ENCODE measurements around the gene PFKP.

PFKP gene

GRCh38 chr10:3116508-3117100 is 49.3 kb downstream of the PFKP start:
- DNase-seq (ENCODE audit: low spot score), result no peak

GRCh38 chr10:3117486-3117885 is 50.1 kb downstream of the PFKP start:
- DNase-seq (ENCODE audit: low spot score), result no peak

- DNase-seq (ENCODE audit: low spot score), result no peak
Observed at GRCh38 chr10:3118641-3119091, 51.3 kb downstream of the PFKP start.

- DNase-seq (ENCODE audit: low spot score), result no peak
Observed at GRCh38 chr10:3119796-3120459, 52.6 kb downstream of the PFKP start.

GRCh38 chr10:3122034-3122433 is 54.7 kb downstream of the PFKP start:
- no peak for DNase-seq (ENCODE audit: low spot score)

- DNase-seq (ENCODE audit: low spot score), result no peak
Observed at GRCh38 chr10:3122486-3123205, 55.3 kb downstream of the PFKP start.

- no peak for DNase-seq (ENCODE audit: low spot score)
Observed at GRCh38 chr10:3123571-3124411, 56.4 kb downstream of the PFKP start.

GRCh38 chr10:3124412-3125175 is 57.2 kb downstream of the PFKP start:
- DNase-seq (ENCODE audit: low spot score), result no peak

- DNase-seq (ENCODE audit: low spot score), result no peak
Observed at GRCh38 chr10:3125527-3126170, 58.3 kb downstream of the PFKP start.

GRCh38 chr10:3126249-3126648 is 58.9 kb downstream of the PFKP start:
- no peak for DNase-seq (ENCODE audit: low spot score)

- no peak for DNase-seq (ENCODE audit: low spot score)
Observed at GRCh38 chr10:3126741-3127346, 59.5 kb downstream of the PFKP start.

- DNase-seq (ENCODE audit: low spot score), result no peak
Observed at GRCh38 chr10:3127921-3128320, 60.6 kb downstream of the PFKP start.

GRCh38 chr10:3128379-3129130 is 61.2 kb downstream of the PFKP start:
- no peak for DNase-seq (ENCODE audit: low spot score)

- no peak for DNase-seq (ENCODE audit: low spot score)
Observed at GRCh38 chr10:3129581-3130340, 62.4 kb downstream of the PFKP start.

GRCh38 chr10:3131098-3131497 is 63.8 kb downstream of the PFKP start:
- DNase-seq (ENCODE audit: low spot score), result no peak

GRCh38 chr10:3132036-3133025 is 65.0 kb downstream of the PFKP start:
- DNase-seq (ENCODE audit: low spot score), result no peak

- DNase-seq (ENCODE audit: low spot score), result no peak
Observed at GRCh38 chr10:3133948-3134347, 66.6 kb downstream of the PFKP start.

- no peak for DNase-seq (ENCODE audit: low spot score)
Observed at GRCh38 chr10:3135006-3135405, 67.7 kb downstream of the PFKP start.
